Measurements from ENCODE around the gene SAMHD1.

DNA sequence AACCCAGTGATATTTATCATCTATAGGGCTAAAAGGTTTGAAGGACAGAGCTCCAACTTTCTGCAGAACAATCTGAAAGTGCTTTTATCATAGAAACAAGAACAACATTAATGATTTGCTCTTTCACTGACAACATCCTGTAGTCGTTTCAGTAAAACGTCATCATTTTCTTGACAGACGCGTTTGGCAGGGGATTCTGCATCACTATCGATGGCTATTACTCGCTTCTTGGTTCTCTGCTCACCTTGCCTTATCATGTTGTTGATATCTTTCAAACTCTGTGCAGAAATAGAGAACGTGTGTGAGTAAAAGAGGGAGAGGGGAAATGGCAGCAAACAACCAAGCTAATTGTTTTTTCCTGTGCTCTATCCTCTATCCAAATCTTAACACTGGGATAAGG lies 47.1 kb upstream of the SAMHD1 start:
- TF ChIP-seq EZH2 (IDR thresholded peaks at IDR 0.05; ENCODE audit: borderline replicate concordance): no peak
- TF ChIP-seq, protein P1, sequence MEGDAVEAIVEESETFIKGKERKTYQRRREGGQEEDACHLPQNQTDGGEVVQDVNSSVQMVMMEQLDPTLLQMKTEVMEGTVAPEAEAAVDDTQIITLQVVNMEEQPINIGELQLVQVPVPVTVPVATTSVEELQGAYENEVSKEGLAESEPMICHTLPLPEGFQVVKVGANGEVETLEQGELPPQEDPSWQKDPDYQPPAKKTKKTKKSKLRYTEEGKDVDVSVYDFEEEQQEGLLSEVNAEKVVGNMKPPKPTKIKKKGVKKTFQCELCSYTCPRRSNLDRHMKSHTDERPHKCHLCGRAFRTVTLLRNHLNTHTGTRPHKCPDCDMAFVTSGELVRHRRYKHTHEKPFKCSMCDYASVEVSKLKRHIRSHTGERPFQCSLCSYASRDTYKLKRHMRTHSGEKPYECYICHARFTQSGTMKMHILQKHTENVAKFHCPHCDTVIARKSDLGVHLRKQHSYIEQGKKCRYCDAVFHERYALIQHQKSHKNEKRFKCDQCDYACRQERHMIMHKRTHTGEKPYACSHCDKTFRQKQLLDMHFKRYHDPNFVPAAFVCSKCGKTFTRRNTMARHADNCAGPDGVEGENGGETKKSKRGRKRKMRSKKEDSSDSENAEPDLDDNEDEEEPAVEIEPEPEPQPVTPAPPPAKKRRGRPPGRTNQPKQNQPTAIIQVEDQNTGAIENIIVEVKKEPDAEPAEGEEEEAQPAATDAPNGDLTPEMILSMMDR (IDR thresholded peaks at IDR 0.05; ENCODE audit: poor library complexity): no peak

Data from hepatocyte (in vitro differentiated cells).